Ramos (cell line): Measurements from ENCODE around the gene CALCB.
"Not testable (repeated sequence)": the region's sequence is repeated elsewhere in the genome, so short reads cannot be mapped to it uniquely, and the experiment has no call there.

Experiments used
- in situ Hi-C: fragments of 300-500 bp; cut with MboI; formaldehyde crosslinking; loops from one replicate; pipeline ENCODE4 v1.14.3; 2022; ENCODE audit warnings: low sequenced_read_pairs; ENCODE audit not compliant: unreplicated experiment

CALCB gene

DNA sequence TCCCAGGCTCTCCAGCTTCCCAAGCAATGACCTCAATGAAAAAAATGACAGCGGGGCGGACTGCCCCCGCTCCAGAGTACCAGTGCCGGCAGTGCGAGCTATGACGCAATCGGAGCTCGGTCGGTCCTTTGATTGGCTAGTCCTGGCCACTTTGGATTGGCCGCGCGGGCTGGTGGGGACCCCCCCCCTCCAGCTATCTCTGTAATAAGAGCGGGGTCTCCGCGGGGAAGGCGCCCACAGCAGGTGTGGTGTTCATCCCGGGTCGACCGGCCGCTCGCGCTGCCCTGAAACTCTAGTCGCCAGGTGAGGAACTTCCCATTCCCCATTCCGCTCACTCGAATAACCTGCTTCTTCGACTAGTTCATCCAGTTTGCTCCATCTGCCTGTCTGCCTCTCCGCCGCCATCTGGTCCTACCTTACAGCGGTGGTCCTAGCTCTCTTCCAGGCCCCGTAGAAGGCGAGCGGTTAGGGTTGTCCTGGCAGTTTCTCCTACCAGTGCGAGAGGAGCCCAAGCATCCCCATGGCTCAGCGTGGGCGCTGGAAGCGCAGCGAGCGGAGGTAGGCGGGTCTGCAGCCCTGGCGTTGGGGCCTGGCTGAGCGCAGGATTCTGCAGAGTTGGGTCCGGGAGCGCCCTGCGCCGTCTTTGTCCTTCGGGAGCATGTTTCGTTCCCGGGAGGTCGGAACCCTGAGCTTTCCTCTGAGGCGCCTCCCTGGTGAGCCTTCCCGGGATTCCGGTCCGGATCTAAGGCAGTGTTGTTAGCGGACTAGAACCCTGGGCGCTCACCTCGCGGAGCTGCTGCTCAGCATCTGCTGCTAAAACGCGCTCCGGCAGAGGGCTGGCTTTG is at the start of gene CALCB:
Gene CALCB (plus strand): TSS at position 233 of the 845 bp plus-strand sequence. CDS start 1,126 bp downstream, outside the sequence.
- in situ Hi-C loops = no loop called here

DNA sequence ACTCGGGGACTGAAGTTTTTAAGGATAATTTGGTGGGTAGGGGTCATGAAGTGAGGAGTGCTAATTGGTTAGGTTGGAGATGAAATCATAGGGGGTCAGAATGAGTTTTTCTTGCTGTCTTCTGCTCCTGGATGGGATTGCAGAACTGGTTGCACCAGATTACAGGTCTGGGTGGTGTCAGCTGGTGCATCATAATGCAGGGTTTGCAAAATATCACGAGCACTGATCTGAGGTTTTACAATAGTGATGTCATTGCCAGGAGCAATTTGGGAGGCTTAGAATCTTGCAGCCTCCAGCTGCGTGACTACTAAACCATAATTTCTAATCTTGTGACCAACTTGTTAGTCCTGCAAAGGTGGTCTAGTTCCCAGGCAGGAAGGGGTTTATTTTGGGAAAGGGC is 46.4 kb upstream of the CALCB start:
- in situ Hi-C loops = no loop called here

- in situ Hi-C loops = no loop called here
Measured at GRCh38 chr11:15027956-15028355, 45.4 kb upstream of the CALCB start.

DNA sequence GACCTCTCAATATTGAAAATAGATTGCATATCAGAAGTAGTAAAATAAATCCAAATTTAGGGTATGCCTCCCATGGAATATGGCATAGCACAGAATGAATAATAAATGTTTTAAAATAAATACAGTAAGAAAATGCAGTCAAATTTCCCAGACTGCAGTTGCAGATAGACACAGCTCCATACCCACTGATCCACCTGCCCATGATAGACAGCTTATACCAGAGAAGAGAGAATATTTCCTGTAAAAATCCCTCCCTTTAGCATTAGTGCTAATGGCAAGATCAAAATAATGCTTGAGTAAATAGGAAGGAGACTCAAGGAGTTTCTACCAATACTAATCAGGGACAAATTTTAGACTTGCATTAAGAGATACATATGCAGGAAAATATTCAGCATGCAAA is 45.0 kb upstream of the CALCB start:
- in situ Hi-C loops = no loop called here

DNA sequence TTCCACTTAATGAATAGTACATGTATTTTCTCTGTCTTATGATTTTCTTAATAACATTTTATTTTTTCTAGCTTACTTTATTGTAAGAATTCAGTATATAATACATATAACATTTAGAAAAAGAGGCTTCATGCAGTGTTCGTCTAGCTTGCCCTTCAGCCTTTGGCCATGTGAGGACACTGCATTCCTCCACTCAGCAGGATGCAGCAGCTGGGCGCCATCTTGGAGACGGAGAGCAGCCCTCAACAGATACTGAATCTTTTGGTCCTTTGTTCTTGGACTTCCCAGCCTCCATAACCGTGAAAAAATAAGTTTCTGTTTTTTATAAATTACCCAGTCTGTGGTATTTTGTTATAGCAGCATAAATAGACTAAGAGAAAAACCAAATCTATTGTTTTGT is 41.4 kb upstream of the CALCB start:
- in situ Hi-C loops = not testable (repeated sequence)

DNA sequence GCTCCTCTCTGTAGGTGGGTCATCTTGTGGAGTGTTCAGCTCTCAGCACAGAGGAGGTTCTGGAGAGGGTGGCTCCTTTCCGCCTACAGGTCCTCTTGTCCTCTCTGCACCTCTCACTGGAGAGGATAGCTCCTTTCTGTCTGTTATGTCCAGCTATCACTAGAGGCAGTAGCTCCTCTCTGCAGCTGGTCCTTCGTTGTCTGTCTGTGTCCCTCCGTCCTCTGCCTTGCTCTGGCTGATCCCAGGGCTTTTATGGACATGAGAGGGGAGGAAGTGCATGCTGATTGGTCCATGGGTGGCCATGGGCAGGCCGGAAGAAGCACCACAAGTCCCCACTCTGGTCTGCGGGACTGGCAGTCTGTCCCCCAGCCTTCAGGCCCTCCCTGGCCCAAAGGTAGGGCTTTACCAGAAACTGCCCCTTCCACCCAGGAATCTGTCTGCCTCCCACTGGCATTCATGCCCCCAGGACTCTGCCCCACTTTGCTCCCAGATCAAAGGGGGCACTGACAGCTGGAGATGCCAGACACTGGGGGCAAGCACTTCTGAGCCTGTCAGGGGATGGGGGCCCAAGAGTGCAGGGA is 38.6 kb upstream of the CALCB start:
- in situ Hi-C loops = no loop called here

GRCh38 chr11:15035283-15035682 is 38.1 kb upstream of the CALCB start:
- in situ Hi-C loops = no loop called here

DNA sequence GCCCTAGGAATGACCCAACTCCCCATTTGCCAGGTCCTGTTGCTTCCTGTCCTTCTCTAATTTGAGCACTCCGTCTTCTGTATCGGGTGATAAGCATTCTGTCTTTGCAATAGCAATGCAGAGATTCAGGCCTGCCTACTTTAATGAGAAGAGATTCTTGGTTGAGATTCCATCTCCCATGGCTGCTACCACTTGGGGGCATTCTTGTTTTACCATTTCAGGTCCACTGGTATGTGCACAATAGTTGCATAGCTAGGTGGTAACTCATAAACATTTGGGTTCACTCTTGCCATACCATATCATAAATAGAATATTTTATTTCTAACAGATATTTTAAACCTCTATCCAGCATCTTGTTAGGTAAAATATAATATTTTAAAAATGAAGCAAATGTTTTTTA is 34.4 kb upstream of the CALCB start:
- in situ Hi-C loops = no loop called here

DNA sequence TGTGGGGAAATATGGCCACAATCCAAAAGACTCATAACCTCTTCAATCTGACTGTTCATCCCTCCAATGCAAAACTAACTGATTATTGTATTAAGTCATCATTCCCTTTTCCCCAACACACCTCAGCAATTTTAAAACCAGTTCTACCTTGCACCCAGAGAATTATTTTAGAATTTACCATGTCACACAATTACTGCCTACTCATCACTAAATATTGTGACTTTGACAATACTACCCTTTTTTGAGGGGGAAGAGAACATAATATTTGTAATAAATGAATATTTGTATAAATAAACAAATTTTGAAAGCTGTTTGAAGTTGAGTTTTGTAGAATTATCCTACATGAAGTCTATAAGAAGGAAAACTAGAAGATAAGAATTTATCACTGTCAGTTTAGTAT is 28.2 kb upstream of the CALCB start:
- in situ Hi-C loops = no loop called here

- in situ Hi-C loops = no loop called here
Measured at GRCh38 chr11:15045891-15046290, 27.5 kb upstream of the CALCB start.

GRCh38 chr11:15046673-15047072 is 26.7 kb upstream of the CALCB start:
- in situ Hi-C loops = not testable (repeated sequence)

- in situ Hi-C loops = no loop called here
Measured at GRCh38 chr11:15048616-15049015, 24.8 kb upstream of the CALCB start.

- in situ Hi-C loops = no loop called here
Measured at GRCh38 chr11:15053191-15053685, 20.2 kb upstream of the CALCB start.

DNA sequence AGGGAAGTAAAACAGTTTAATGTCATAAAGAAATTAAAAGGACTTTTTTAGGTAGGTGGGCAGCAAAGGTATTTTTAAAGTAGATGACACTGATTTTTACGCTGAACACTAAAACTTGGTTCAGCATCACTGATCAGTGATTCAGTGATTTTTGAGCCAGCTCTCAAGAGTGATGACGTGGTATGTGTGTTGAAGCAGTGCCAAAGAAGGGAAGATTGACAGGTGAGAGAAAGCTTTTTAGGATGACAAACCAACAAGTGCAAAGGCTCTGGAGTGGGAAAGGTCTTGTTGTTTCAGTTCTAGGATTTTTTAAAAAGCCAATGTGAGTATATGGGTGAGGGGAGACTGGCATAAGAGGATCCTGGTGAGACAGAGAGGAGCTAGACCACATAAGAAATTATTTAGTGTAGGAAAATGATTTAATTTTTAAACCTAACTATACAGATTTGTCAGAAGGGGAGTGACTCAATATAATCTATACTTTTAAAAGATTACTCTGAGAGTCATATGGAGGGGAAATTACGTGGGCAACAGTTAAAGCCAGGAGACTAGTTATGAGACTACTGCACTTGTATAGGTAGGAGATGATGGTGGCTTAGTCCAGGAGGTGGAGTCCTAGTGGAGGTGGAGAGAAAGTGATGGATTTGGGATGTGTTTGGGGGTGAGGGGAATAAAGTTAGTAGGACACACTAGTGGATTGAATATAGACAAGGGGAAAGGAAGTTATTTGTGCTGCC is 17.6 kb upstream of the CALCB start:
- in situ Hi-C loops = no loop called here

GRCh38 chr11:15057329-15057728 is 16.1 kb upstream of the CALCB start:
- in situ Hi-C loops = no loop called here

DNA sequence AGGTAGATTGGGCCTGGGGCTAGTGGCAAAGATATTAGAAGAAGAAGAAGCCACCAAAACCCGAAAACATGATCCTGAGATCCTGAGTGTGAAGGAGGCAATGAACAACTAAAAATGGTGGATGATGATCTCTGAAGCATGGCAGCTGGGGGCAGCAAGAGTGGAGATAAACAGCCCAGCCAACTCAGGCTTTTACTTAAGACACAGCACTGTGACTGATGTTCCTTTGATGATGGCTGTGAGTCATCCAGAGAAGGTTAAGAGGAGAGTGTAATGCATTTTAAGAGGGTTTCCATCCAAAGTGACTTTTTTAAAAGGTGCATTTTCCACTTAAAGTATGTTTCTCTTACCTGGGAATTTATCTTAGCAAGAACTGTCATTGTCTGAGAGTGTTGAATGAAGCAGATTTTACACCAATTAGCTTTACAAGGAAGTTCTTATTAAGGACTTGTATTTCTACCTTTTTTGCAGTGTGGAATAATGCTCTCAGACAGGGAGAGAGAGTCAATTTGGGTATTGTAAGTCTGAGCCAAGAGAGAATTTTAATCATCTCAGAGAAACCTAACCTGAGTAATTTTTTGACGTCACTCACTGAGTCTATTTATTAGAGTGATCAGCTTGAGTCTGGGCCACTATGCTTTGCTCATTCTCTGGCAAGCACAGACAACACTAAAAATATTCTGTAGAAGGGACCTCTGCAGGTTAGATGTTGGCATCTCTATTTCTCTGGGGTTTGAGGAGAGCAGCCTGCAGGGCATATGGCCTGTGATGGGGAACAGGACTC is 14.1 kb upstream of the CALCB start:
- in situ Hi-C loops = no loop called here

DNA sequence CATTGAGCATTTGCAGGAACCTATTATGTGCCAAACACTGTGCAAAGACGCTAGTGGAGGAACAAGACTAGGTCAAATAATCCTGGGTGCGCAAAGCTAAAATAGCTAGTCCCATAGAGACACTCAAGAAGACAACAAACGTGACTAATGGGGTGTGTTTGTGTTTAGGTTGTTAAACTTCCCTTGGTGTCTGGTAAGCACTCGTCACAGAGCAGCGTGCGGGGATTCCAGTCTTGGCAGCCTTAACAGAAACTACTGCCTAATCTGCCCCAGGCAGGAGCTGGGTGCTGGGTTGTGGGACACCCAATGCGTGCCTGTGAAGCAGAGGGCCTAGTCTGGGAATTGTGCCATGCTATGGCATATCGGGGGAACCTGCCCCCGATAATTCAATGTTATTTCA is 10.8 kb upstream of the CALCB start:
- in situ Hi-C loops = no loop called here

DNA sequence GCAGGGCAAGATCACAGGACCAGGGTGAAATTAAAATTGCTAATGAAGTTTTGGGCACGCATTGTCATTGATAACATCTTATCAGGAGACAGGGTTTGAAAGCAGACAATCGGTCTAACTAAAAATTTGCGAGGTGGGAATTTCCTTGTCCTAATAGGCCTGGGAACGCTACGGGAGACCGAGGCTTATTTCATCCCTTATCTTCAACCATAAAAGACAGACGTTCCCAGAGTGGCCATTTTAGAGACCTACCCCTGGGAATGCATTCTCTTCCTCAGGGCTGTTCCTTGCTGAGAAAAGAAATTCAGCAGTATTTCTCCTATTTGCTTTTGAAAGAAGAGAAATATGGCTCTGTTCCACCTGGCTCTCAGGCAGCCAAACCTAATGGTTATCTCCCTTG is 3.6 kb upstream of the CALCB start:
- in situ Hi-C loops = not testable (repeated sequence)

DNA sequence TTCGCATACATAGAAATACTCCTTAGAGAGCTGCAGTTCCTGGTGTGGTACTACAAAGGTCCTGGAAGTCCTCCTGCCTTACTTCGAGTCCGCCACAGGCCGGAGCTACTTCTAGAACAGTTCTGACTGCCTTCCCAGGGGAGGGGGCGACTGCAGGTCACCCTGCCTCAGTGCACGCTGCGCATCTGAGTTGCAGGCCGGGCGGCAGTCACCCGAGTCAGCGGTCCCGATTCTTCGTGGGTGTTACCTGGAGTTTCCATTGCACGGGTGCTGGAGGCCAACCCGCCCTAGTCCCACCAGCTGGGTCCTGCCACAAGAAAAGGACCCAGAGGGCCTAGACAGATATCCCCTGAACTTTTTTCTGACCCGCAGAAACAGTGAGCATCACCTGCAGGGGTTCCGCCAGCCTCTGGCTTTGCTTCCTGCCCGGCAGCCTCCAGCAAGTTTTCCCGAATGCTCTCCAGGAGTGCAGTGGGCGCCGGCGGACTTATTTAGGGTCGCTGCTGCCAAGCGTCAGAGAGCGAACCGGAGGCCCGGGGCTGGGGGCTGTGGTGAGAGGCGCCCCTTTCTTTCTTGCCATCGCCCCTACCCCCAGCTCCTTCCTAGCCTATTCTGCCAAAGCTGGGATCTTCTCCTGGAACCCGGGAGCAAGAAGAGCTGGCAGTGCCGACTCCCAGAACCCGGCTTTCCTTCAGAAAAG is 1.7 kb upstream of the CALCB start:
- in situ Hi-C loops = no loop called here
